DMS79 (cell line): Measurements from ENCODE around the gene CCDC12.

ENCODE experiments used
- DNase-seq: peaks from one replicate; lab custom pipeline; 2025; lab: John Stamatoyannopoulos, UW

Gene CCDC12

DNA sequence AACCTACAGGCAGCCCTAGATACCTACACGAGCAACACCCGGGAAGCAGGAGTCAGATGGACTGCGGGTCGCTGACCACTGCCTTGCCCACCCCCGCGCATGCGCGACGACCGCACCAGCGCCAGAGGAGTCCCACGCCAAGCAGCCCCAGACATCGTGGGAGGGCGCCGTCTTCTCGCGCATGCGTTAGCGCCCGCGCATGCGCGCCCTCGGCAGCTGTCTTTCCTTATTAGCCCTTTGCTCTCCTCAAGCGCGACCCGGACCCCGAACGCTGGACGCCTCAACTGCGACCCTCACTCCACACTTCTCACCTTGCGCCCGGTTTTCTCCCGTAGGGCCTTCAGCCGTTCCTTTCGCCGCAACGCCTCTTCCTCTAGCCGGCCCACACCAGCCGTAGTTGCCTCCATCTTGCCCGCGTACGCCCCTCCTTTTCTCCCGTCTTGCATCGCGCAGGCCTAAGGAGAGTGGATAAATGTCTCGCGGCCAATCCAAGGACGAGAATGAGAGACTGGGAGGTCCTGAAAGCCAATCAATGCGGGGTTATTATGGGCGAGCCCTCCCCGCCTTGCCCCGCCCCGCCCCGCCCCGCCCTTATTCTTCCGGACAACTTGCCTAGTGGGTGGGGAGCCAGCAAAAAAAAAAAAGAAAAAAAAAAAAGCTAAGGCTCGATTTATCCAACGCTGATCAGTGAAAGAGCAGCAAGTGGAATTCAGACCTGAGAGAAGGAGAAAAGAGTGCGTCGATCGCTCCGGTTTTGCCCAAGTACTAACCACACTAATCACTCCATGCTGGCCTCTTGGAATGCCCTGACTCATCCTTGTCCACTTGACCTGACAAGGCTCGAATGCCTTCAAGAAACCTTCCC, at the start of gene CCDC12:
Gene CCDC12, minus strand, starts transcription at position 420 of the 865 bp plus-strand sequence. Its CDS starts 13 bp downstream, at position 407.
- DNase-seq = peak; percentile 90

- DNase-seq = no peak
These were observed 48.4 kb upstream of the CCDC12 start for GRCh38 chr3:47024932-47025331.

GRCh38 chr3:47022641-47023071, 46.1 kb upstream of the CCDC12 start:
- DNase-seq = no peak

GRCh38 chr3:47020311-47020710, 43.8 kb upstream of the CCDC12 start:
- DNase-seq = no peak

DNA sequence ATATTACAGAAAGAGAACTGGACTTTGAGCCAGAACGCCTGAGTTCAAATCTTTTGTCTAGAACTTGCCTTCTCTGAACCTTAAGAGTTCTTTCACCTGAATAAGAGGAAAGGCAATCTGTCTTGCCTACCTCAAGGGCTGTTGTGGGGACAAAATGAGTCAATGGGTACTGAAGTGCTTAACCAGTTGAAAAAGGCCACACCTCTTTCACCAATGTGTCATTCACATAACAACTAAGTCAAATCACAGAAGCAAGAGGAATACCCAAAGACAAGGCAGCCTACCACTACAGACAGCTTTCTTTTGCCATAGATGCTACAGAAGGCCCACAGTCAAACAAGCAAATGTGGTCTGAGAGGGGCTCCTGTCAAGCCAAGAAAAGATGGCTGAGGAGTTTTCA, 42.7 kb upstream of the CCDC12 start:
- DNase-seq = no peak

GRCh38 chr3:47018269-47018611, 41.7 kb upstream of the CCDC12 start:
- no peak for DNase-seq

DNA sequence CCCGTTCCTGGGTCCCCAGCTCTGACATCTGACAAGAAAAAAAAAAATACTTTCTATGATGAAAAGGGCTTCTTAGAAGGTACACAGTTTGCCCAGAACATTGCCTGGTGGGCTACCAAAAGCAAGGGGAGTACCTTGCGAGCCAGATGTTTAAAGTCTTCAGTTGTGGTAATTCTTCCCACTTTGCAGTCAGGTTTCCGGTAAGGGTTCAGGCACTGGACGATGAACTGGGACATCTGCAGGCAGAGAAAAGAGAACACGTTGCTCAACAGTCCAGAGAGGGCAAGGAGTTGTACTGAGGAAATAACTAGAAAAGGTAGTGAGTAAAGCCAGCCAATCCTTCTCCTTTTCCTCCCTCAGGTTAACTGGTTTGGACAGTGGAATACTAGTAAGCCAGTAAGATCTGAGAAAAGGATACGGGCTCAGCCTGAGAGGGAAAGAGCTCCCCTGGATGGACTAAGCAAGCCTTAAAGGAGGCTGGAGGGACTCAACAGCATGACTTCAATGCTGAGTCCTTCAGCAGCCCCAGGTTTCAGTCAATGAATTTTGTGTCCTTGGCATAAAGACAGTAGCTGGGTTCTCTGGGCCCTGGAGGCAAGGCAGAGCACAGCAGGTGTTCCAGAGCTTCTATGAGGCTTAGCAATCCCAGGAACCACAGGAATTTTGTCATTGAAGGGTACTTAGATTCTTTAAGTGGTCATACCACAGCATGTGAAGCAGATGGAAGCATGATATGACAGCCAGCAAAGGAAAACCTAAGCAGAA, 41.1 kb upstream of the CCDC12 start:
- DNase-seq = peak; percentile 7

DNA sequence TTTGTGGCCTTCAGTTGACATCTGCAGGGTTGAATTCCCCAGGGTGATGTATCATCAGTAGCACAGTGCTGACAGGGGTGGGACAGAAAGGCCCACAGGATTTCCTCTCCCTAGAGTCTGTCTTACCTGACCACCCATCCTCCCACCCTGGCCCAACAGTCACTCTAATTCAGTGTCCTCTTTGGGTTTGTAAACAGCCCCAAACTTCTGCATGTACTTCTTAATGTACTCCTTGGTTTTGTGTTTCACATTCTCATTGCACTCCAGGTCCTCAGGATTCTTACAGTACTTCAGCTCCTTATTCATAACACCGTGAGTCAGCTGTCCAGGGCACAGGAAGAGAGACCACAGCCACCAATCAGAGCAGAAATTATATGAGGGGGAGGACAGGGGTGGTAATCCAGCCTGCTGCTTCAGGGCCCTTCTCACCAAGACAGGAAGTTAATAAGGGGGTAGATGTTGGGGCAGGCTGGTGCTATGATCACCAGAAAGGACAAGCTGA, 40.4 kb upstream of the CCDC12 start:
- DNase-seq = no peak

- DNase-seq = no peak
These were observed 39.8 kb upstream of the CCDC12 start for GRCh38 chr3:47016086-47016933.

- no peak for DNase-seq
These were observed 38.6 kb upstream of the CCDC12 start for GRCh38 chr3:47015151-47015550.

DNA sequence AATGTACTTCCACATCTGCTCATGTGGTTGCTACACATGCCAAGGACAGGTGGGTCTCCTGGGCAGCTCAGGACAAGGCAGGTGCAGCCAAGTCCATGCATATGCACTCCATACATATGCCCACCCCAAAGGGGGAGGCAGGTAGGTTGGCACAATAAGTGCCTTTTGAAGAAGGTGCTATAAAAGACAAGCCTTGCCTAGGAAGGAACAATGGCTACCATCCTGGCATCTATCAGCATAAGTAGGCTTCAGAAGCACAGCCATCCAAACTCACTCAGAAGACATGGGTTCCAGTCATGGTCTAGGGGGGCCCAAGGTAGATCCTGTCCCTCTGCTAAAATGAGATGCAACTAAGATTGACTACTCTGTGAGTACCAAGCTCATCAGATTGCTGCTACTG, 37.5 kb upstream of the CCDC12 start:
- no peak for DNase-seq

- DNase-seq = no peak
These were observed 36.7 kb upstream of the CCDC12 start for GRCh38 chr3:47013231-47013630.

GRCh38 chr3:47012342-47013230, 36.0 kb upstream of the CCDC12 start:
- no peak for DNase-seq

DNA sequence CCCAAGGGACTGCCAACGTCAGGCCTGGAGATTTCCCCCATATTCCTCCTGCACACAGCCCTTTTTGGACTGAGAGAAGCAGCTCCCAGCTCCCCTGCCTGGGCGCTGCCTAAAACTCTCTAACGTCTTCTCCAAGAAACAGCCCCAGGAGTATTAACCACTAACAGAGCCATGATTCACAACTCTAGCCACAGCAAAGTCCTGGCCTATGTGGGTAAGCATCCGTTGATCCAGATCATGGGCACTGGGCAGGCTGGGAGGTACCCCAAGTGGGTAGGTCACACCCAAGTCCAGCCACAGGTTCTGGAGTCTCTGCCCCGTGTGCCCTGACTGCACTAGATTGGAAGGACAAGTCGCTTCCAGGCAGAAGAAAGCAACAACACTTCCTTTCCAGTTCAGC, 34.8 kb upstream of the CCDC12 start:
- no peak for DNase-seq

- no peak for DNase-seq
These were observed 34.4 kb upstream of the CCDC12 start for GRCh38 chr3:47010910-47011309.

DNA sequence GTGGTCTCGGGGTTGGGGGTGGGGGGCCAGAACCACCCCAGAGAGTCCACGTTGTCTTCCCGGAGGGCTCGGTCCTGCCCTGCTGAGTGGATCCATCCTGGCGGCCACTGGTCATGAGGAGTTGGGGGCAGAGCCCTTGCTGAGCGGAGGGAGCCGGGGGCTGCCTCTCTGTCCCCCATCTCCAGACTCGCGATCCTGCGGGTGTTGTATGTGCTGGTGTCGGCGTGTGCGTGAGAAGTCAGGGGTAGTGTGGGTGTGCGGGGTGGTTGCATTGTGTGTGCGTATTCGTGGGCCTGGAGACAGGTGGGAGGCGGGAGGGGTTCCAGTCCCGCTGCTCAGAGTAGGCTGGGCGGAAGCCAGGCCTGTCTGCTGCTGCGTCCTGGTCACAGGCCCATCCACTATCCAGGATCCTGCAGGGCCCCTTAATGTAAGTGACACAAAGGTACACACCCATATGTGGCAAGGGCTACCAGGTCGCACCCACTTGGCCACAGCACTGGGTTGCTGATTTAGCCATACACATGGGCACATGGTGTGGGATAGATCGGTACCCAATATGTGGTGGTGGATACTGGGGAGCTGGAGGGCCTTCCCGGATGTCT, 33.7 kb upstream of the CCDC12 start:
- DNase-seq = no peak

- DNase-seq = no peak
These were observed 32.9 kb upstream of the CCDC12 start for GRCh38 chr3:47009225-47010110.

DNA sequence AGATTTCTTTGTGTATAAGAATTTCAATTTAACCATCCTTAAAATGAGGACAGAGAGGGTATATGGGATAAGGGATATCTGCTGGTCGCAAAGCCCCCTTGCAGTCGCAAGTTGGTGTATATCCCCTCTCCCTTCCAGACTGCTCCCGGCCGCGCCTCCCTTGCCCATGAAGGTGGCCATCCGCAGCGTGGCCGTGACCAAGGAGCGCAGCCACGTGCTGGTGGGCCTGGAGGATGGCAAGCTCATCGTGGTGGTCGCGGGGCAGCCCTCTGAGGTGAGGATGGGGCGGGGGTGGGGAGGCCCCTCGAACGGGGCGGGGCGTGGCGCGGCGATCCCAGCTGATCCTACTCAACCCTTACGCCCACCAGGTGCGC, 32.3 kb upstream of the CCDC12 start:
- DNase-seq = no peak

GRCh38 chr3:47008234-47008796, 31.8 kb upstream of the CCDC12 start:
- DNase-seq = no peak
